GM13977 (cell line): Measurements from ENCODE around the gene RUNX3.
A peak's percentile ranks its signal among the peaks of the same experiment; 100 is the strongest.

Experiments used
- DNase-seq: peaks from one replicate; pipeline ENCODE4 v3.0.0; 2012; ENCODE audit warnings: low spot score
- in situ Hi-C: fragments of 300-500 bp; cut with MboI; formaldehyde crosslinking; loops from one replicate; pipeline ENCODE4 v1.12.0; 2022; ENCODE audit warnings: low sequenced_read_pairs, low pct_unique_long_range_greater_than_20kb, mixed read lengths, inconsistent platforms; ENCODE audit not compliant: unreplicated experiment
- TF ChIP-seq, protein P1 (sequence below): IDR thresholded peaks from 2 replicates; pipeline ENCODE4 v1.5.1; 2012; ENCODE audit warnings: mild to moderate bottlenecking, control low read depth; ENCODE audit not compliant: insufficient read depth; ENCODE audit errors: extremely low read depth, missing control alignments

The RUNX3 gene

DNA sequence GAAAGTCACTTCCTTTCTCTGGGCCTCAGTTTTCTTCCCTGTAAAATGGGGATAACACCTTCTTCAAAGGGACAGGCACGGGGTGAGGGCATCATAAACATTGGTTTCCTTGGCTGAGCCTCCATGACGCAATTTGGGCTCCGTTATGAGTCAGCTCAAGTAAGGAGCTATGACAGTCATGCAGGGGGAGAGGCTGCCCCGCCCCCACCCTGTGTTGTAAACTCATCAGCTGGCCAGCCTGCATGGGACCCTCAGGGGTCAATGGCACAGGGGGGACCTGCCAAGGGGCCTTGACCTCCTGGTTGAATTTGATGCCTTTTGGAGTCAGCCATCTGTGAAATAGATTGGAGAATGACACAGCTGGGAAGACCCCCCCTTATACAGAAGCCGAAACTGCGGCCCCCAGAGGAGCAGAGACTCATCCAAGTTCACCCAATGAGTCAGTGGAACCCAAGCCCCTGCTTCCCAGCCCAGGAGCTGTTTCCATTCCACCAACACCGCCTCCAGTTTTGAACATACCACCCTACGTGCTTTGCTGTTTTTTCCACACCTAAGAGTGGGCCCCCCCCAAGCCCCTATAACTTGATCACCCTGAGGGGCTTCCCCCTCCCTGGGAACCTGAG lies 36.8 kb upstream of the RUNX3 start:
- DNase-seq, result peak; percentile 81
- TF ChIP-seq, protein P1, sequence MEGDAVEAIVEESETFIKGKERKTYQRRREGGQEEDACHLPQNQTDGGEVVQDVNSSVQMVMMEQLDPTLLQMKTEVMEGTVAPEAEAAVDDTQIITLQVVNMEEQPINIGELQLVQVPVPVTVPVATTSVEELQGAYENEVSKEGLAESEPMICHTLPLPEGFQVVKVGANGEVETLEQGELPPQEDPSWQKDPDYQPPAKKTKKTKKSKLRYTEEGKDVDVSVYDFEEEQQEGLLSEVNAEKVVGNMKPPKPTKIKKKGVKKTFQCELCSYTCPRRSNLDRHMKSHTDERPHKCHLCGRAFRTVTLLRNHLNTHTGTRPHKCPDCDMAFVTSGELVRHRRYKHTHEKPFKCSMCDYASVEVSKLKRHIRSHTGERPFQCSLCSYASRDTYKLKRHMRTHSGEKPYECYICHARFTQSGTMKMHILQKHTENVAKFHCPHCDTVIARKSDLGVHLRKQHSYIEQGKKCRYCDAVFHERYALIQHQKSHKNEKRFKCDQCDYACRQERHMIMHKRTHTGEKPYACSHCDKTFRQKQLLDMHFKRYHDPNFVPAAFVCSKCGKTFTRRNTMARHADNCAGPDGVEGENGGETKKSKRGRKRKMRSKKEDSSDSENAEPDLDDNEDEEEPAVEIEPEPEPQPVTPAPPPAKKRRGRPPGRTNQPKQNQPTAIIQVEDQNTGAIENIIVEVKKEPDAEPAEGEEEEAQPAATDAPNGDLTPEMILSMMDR, result no peak
- in situ Hi-C loops, result loop anchor here (10.0 kb wide), 1 partner anchor 58 kb away; no protein-coding TSS in a partner anchor

DNA sequence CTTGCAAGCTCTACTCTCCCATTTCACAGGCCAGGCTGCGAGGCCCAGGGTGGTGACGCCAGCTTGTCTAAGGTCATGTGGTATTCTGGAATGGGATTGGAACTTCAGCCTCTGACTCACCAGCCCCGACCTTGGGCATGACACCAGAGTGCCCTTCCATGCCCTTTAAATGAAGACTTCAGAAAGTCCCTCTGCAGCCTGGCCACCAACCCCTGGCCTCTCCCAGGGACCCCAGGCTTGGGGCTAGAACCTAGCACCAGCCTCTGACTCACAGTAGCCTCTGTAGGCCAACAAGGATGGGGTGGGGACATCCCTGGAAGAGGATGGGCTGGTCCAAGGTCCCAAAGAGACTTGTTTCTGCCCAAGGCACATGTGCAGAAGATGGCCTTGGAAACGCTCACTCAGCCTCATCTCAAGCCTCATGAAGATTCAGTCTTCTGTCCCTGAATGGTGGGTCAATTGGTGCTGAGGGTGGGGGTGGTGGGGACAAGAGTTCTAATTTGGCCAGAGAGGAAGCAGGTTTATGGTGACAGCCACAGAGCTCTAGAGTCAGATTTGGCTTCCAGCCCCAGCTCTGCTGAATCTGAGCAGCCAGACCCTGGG lies 36.1 kb upstream of the RUNX3 start:
- in situ Hi-C loops, result loop anchor here (10.0 kb wide), 1 partner anchor 59 kb away; no protein-coding TSS in a partner anchor
- DNase-seq, result no peak
- TF ChIP-seq, protein P1, result no peak

GRCh38 chr1:24965571-24965930 lies 35.5 kb upstream of the RUNX3 start:
- DNase-seq, result no peak
- in situ Hi-C loops, result loop anchor here (10.0 kb wide), 1 partner anchor 59 kb away; no protein-coding TSS in a partner anchor
- TF ChIP-seq, protein P1, result no peak

DNA sequence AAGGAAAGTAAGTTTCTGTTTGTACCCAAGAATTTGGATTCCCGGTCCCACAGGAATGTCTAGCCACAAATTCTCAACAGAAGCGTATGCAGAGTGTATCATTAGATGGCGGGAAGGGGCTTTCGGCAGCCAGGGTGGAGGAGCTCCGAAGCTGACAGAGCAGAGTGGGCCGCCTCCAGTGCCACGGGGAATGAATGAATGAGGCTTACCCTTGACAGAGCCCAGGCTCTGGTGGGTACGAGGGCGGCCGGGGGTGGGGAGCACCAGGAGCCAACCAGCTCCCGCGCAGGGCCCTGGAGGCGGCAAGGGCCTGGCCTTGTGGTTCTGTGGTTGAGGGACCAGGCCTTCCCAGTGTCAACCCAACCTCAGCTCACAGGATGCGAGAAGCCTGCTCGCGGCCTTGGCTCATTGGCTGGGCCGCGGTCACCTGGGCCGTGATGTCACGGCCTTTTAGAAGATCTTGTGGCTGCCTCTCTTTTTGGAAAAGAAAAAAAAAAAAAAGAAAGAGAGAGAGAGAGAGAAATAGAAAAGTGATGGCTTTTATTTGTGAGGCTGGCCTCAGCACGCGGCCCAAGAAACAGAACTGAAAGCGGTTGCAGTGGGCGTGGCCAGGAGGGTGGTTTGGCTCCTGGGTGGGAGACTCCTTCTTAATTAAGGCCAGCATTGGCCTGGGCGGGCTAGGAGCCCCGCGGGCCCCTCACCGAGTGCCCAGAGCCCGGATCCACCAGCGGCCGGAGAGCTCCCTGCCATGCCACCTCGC lies 34.9 kb upstream of the RUNX3 start:
- in situ Hi-C loops, result loop anchor here (10.0 kb wide), 1 partner anchor 60 kb away; no protein-coding TSS in a partner anchor
- DNase-seq, result peak; percentile 90
- TF ChIP-seq, protein P1, result no peak

DNA sequence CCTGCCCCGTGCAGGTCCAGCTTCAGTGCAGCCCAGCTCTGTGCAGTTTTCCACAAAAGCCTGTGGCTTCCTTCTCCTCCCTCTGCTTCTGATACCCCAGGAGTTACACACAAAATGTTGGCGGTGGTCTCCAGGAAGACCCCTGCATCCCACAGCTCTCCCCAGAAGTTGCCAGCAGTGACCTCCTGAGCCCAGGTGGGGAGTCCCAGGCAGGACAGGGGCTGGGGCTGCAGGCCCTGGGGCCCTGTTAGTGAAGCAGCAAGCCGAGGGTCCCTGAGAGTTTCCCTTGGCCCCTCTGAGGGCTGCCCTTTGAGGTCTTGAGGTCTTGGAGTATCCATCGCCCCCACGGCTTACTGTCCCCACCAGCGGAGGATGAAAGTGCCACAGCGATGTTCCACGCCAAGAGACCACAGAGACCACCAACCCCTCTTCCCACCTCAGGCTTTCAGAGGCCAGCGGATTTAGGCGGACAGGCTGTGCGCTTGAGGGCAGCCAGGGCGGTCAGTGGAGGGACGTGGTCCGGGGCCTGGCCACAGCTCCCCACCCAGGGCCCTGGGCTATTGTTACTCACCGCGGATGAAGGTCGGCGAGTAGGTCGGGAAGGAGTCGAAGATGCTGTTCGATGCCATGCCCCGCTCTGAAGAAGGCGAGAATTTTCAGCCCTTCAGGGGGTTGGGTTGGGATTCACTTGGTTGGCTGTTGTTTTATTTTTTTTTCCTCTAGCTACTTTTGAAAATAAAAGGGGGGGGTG lies 34.0 kb upstream of the RUNX3 start:
- no peak for DNase-seq
- in situ Hi-C loops, result loop anchor here (10.0 kb wide), 1 partner anchor 61 kb away; no protein-coding TSS in a partner anchor
- TF ChIP-seq, protein P1, result no peak
